ENCODE data around the gene TPP2. TPM values are rescaled to one million over a fixed set of nuclear protein-coding genes. Genes with fewer than 3 reads are reported as not detected.

The TPP2 gene
- total RNA-seq, 2 donors from 2014 or later: 64.2 to 80.6 TPM

- 100% methylated on average over 1 of the region's 1 CpG; no CpG with 5 or more reads in 1 of the 2 experiments for WGBS, 2 experiments (ENCODE audit: insufficient coverage in 1 of 2, insufficient read length in 1 of 2)
- Histone ChIP-seq H3K4me3 (ENCODE audit: low read length) (no peak overlapping the region), H3K4me1 (ENCODE audit: control insufficient read depth, insufficient read depth, low read length) (no peaks in the 10 kb centered on the region), H3K27ac (ENCODE audit: low read depth, low read length) (no peak overlapping the region), H3K36me3 (ENCODE audit: control insufficient read depth, insufficient read depth, low read length) (no peaks in the 10 kb centered on the region), H3K27me3 (ENCODE audit: control insufficient read depth, insufficient read depth, low read length, poor library complexity, severe bottlenecking) (no peaks in the 10 kb centered on the region), H3K9ac (ENCODE audit: extremely low read depth, low read length, poor library complexity, severe bottlenecking) (no peak overlapping the region), H3K9me3 (ENCODE audit: control insufficient read depth, low read length) (no peaks in the 10 kb centered on the region)
- H3K27me3 Mint-ChIP-seq (ENCODE audit: insufficient read depth): no peaks in the 10 kb centered on the region
- no peak for TF ChIP-seq CTCF (conservative IDR thresholded peaks at IDR 0.05)
- no peak overlapping the region for H3K4me3 Mint-ChIP-seq
- no peaks in the 10 kb centered on the region for H3K36me3 Mint-ChIP-seq (ENCODE audit: low read depth)
- DNase-seq: no peak
- no peak overlapping the region for H3K27ac Mint-ChIP-seq
- no peaks in the 10 kb centered on the region for H3K4me1 Mint-ChIP-seq
- no peaks in the 10 kb centered on the region for H3K9me3 Mint-ChIP-seq
These were observed 30.3 kb upstream of the TPP2 start for GRCh38 chr13:102566513-102566912.

- Histone ChIP-seq H3K4me1 (ENCODE audit: control insufficient read depth, insufficient read depth, low read length) (no peaks in the 10 kb centered on the region), H3K4me3 (ENCODE audit: low read length) (no peak overlapping the region)
- 89 to 90% methylated on average over 4 of the region's 4 CpGs for WGBS, 2 experiments (ENCODE audit: insufficient coverage in 1 of 2, insufficient read length in 1 of 2)
These were observed 28.9 kb upstream of the TPP2 start for GRCh38 chr13:102567857-102568256.

GRCh38 chr13:102569488-102569887 is 27.3 kb upstream of the TPP2 start:
- Mint-ChIP-seq H3K36me3 (ENCODE audit: low read depth) (no peaks in the 10 kb centered on the region), H3K4me1 (peaks cover 2% of the 10 kb centered on the region), H3K27ac (no peak overlapping the region), H3K27me3 (ENCODE audit: insufficient read depth) (no peaks in the 10 kb centered on the region), H3K4me3 (no peak overlapping the region), H3K9me3 (no peaks in the 10 kb centered on the region)
- TF ChIP-seq CTCF (conservative IDR thresholded peaks at IDR 0.05): no peak
- no peak for DNase-seq
- Histone ChIP-seq H3K9ac (ENCODE audit: extremely low read depth, low read length, poor library complexity, severe bottlenecking) (no peak overlapping the region), H3K27ac (ENCODE audit: low read depth, low read length) (no peak overlapping the region), H3K9me3 (ENCODE audit: control insufficient read depth, low read length) (no peaks in the 10 kb centered on the region), H3K4me1 (ENCODE audit: control insufficient read depth, insufficient read depth, low read length) (no peaks in the 10 kb centered on the region), H3K27me3 (ENCODE audit: control insufficient read depth, insufficient read depth, low read length, poor library complexity, severe bottlenecking) (no peaks in the 10 kb centered on the region), H3K4me3 (ENCODE audit: low read length) (no peak overlapping the region), H3K36me3 (ENCODE audit: control insufficient read depth, insufficient read depth, low read length) (no peaks in the 10 kb centered on the region)
- 88% methylated on average over 1 of the region's 1 CpG; no CpG with 5 or more reads in 1 of the 2 experiments for WGBS, 2 experiments (ENCODE audit: insufficient coverage in 1 of 2, insufficient read length in 1 of 2)

More at GRCh38 chr13:102567857-102568256, 28.9 kb upstream of the TPP2 start:
- Mint-ChIP-seq H3K4me3 (no peak overlapping the region), H3K9me3 (no peaks in the 10 kb centered on the region), H3K27ac (no peak overlapping the region), H3K36me3 (ENCODE audit: low read depth) (no peaks in the 10 kb centered on the region), H3K27me3 (ENCODE audit: insufficient read depth) (no peaks in the 10 kb centered on the region), H3K4me1 (no peaks in the 10 kb centered on the region)
- Histone ChIP-seq H3K27me3 (ENCODE audit: control insufficient read depth, insufficient read depth, low read length, poor library complexity, severe bottlenecking) (no peaks in the 10 kb centered on the region), H3K36me3 (ENCODE audit: control insufficient read depth, insufficient read depth, low read length) (no peaks in the 10 kb centered on the region), H3K27ac (ENCODE audit: low read depth, low read length) (no peak overlapping the region), H3K9ac (ENCODE audit: extremely low read depth, low read length, poor library complexity, severe bottlenecking) (no peak overlapping the region), H3K9me3 (ENCODE audit: control insufficient read depth, low read length) (no peaks in the 10 kb centered on the region)
- peak; percentile 55 for DNase-seq
- peak; percentile 31 for TF ChIP-seq CTCF (conservative IDR thresholded peaks at IDR 0.05)

Data from endodermal cell (in vitro differentiated cells).